Natural killer cell (primary cell): ENCODE data around the gene NAALADL1. TPM values are rescaled to one million over a fixed set of nuclear protein-coding genes. Genes with fewer than 3 reads are reported as not detected.

ENCODE experiments used
- ATAC-seq, 3 donors: fragments of 150-1000 bp in 2 of 3; fragments of 200-7000 bp in 1 of 3; cut with Tn5 transposase; 1 replicate in 1 of 3; 2 replicates in 2 of 3; pipeline ENCODE4 v1.10.0; 2021; ENCODE audit warnings: mild to moderate bottlenecking in 2 of 3, moderate library complexity in 2 of 3
- DNase-seq, 2 donors: peaks; one replicate each; pipeline versions ENCODE4 v3.0.0 to v3.0.0-alpha.2; 2013 to 2021; ENCODE audit warnings: mixed read lengths in 1 of 2
- H3K27ac ChIP-seq: one replicate; pipeline ENCODE4 v1.5.1; 2013; ENCODE audit warnings: mild to moderate bottlenecking, low read length
- H3K27me3 ChIP-seq: one replicate; pipeline ENCODE4 v1.6.1; 2013; ENCODE audit warnings: low read length; ENCODE audit not compliant: control insufficient read depth, insufficient read depth
- H3K36me3 ChIP-seq: one replicate; pipeline ENCODE4 v1.6.1; 2013; ENCODE audit warnings: low read length; ENCODE audit not compliant: control insufficient read depth, insufficient read depth
- H3K4me1 ChIP-seq: one replicate; pipeline ENCODE4 v1.6.1; 2013; ENCODE audit warnings: low read length; ENCODE audit not compliant: control insufficient read depth, insufficient read depth
- H3K4me3 ChIP-seq: one replicate; pipeline ENCODE4 v1.5.1; 2013; ENCODE audit warnings: low read length
- H3K9me3 ChIP-seq: one replicate; pipeline ENCODE4 v1.6.1; 2013; ENCODE audit warnings: low read length; ENCODE audit not compliant: control insufficient read depth, insufficient read depth
- H3K27ac Mint-ChIP-seq, 2 donors: one replicate each; pipeline ENCODE4 v1.8.0; 2022; ENCODE audit warnings: mild to moderate bottlenecking in 2 of 2, mixed read lengths in 2 of 2, moderate library complexity in 1 of 2
- H3K27me3 Mint-ChIP-seq, 2 donors: one replicate each; pipeline ENCODE4 v1.8.0; 2022; ENCODE audit warnings: low read depth in 2 of 2, mixed read lengths in 2 of 2
- H3K36me3 Mint-ChIP-seq: one replicate; pipeline ENCODE4 v1.8.0; 2022; ENCODE audit warnings: mixed read lengths
- H3K4me1 Mint-ChIP-seq, 2 donors: one replicate each; pipeline ENCODE4 v1.8.0; 2022; ENCODE audit warnings: mixed read lengths in 2 of 2
- H3K4me3 Mint-ChIP-seq: one replicate; pipeline ENCODE4 v1.8.0; 2022; ENCODE audit warnings: mild to moderate bottlenecking, moderate library complexity, mixed read lengths
- H3K9me3 Mint-ChIP-seq, 2 donors: one replicate each; pipeline ENCODE4 v1.8.0; 2022; ENCODE audit warnings: mixed read lengths in 2 of 2
- CTCF ChIP-seq: fragments of 200-600 bp; IDR thresholded peaks from one replicate; pipeline ENCODE4 v1.8.0; 2022; ENCODE audit warnings: antibody characterized with exemption
- WGBS: methylation state at CpG from one replicate; pipeline ENCODE4 v1.1.7; 2013; ENCODE audit warnings: missing lambda C conversion rate; ENCODE audit not compliant: insufficient coverage; 5-methylcytosine and 5-hydroxymethylcytosine counted together
- intact Hi-C: fragments of 100-400 bp; cut with micrococcal nuclease; formaldehyde crosslinking; loops from one replicate; pipeline ENCODE4 v1.14.2; 2022
- total RNA-seq, 4 donors: library from RNA; stranded (reverse); fragments of 120-200 nt in 1 of 4; gene quantifications; one replicate each; pipeline versions ENCODE4 v1.2.3 to v1.2.4, GENCODE V29; 2013 to 2022

The NAALADL1 gene
- total RNA-seq, 3 donors from 2014 or later (not counting 1 experiment from before 2014, with no cell fraction given) = 41.6 to 54.1 (median 46.0) TPM

DNA sequence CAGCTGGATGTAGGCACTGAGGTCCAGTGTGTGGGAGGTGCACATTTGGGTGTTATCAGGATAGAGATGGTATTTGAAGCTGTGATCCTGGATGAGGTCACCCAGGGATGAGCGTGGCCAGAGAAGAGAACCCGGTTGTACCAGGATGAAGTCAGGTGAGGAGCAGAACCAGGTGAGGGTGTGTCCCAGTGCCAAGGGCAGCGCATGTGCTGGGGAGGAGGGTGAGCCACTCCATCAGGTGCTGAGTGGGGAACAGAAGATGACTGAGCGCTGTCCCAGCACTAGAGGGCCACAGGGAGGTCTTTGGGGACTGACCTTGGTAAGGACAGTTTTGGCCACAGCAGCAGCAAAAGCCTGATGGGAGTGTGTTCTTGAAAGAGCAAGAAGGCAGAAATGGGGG is 41.6 kb downstream of the NAALADL1 start:
- DNase-seq (no peak), ATAC-seq (no peak)
- Histone ChIP-seq H3K27me3 (no peaks in the 10 kb centered on the region), H3K9me3 (no peaks in the 10 kb centered on the region), H3K4me1 (peaks cover 31% of the 10 kb centered on the region), H3K4me3 (no peak overlapping the region), H3K27ac (no peak overlapping the region), H3K36me3 (peaks cover 16% of the 10 kb centered on the region)
- Mint-ChIP-seq H3K27ac (peak overlapping the region in 1 of 2 donors; percentile 14), H3K4me3 (peak overlapping the region; percentile 7), H3K27me3 (no peaks in the 10 kb centered on the region), H3K9me3 (no peaks in the 10 kb centered on the region), H3K4me1 (peaks cover 21 to 29% of the 10 kb centered on the region in 2 donors), H3K36me3 (no peaks in the 10 kb centered on the region)
- no peak for TF ChIP-seq CTCF
- 98% methylated on average over 4 of the region's 4 CpGs for WGBS
- intact Hi-C loops = no loop called here

DNA sequence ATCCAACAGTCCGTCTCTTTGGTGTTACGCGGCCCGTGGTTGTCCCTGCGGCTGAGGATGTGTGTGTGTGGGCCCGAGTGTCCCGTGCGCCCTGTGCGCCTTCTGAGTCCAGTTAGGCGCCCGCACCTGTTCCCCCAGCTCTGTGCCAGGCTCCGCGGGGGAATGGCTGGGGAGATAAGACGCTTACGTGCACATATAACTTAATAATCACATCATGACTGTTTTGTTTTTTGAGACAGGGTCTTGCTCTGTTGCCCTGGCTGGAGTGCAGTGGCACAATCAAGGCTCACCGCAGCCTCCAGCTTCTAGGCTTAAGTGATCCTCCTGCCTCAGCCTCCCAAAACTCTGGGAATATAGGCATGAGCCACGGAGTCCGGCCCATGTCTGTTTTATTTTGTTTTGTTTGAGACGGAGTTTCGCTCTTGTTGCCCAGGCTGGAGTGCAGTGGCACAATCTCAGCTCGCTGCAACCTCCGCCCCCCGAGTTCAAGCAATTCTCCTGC is 43.6 kb downstream of the NAALADL1 start:
- Histone ChIP-seq H3K36me3 (peaks cover 10% of the 10 kb centered on the region), H3K27ac (peak overlapping the region; percentile 100), H3K27me3 (no peaks in the 10 kb centered on the region), H3K4me3 (peak overlapping the region; percentile 93), H3K4me1 (peaks cover 26% of the 10 kb centered on the region), H3K9me3 (no peaks in the 10 kb centered on the region)
- intact Hi-C loops = loop anchor here (5.0 kb wide), 2 partner anchors 63 to 167 kb away; no protein-coding TSS in a partner anchor
- H3K4me3 Mint-ChIP-seq = peak overlapping the region; percentile 90
- DNase-seq = no peak
- 34% methylated on average over 23 of the region's 23 CpGs for WGBS
- TF ChIP-seq CTCF = no peak
- peaks cover 21 to 29% of the 10 kb centered on the region in 2 donors for H3K4me1 Mint-ChIP-seq
- H3K9me3 Mint-ChIP-seq = no peaks in the 10 kb centered on the region
- no peaks in the 10 kb centered on the region for H3K36me3 Mint-ChIP-seq
- ATAC-seq = peak in 1 of 3 donors; percentile 0
- no peaks in the 10 kb centered on the region for H3K27me3 Mint-ChIP-seq
- peak overlapping the region; percentile 83 to 96 for H3K27ac Mint-ChIP-seq

- Mint-ChIP-seq H3K27ac (peak within 1 kb of the TSS; percentile 95 to 96), H3K9me3 (no peaks in the 10 kb centered on the region), H3K4me3 (peak within 1 kb of the TSS; percentile 95), H3K4me1 (peaks cover 21 to 29% of the 10 kb centered on the region in 2 donors), H3K36me3 (no peaks in the 10 kb centered on the region), H3K27me3 (no peaks in the 10 kb centered on the region)
- Histone ChIP-seq H3K4me1 (peaks cover 26% of the 10 kb centered on the region), H3K36me3 (peaks cover 7% of the 10 kb centered on the region), H3K4me3 (peak within 1 kb of the TSS; percentile 93), H3K27ac (peak within 1 kb of the TSS; percentile 100), H3K9me3 (no peaks in the 10 kb centered on the region), H3K27me3 (no peaks in the 10 kb centered on the region)
- TF ChIP-seq CTCF = peak; percentile 97
- intact Hi-C loops = loop anchor here (1.0 to 5.0 kb wide), 4 partner anchors 13 to 167 kb away; partner anchors contain the start of genes SNX15 and ZNHIT2
- under 1% methylated on average over 96 of the region's 96 CpGs for WGBS
- DNase-seq (peak; percentile 86 to 94), ATAC-seq (peak; percentile 77 to 90 (median 85))
Measured at GRCh38 chr11:65013888-65014725, 44.2 kb downstream of the NAALADL1 start, which contains the start of gene ARL2. Gene ARL2, plus strand, starts transcription at chr11:65014160. Its CDS starts 48 bp downstream, at chr11:65014208.
